Calu3 (cell line): Measurements from ENCODE around the gene FN3K. TPM values are rescaled to one million over a fixed set of nuclear protein-coding genes. Genes with fewer than 3 reads are reported as not detected.

ENCODE experiments used
- BruUV-seq: library from RNA; stranded (reverse); fragments of 400-500 nt; replicated peaks from 2 replicates; lab custom pipeline; 2021; lab: Mats Ljungman, UMichigan
- CTCF ChIA-PET: fragments of 300-600 bp; sonication (Branson Sonifier 250); formaldehyde crosslinking; loops from one replicate; lab custom pipeline; 2022; ENCODE audit warnings: antibody characterized with exemption; lab: Charles Lee
- DNase-seq: peaks from one replicate; pipeline ENCODE4 v3.0.0; 2022
- H3K27ac Mint-ChIP-seq: one replicate; pipeline ENCODE4 v1.8.0; 2022; ENCODE audit warnings: mixed read lengths; ENCODE audit not compliant: unreplicated experiment
- H3K27me3 Mint-ChIP-seq: one replicate; pipeline ENCODE4 v1.8.0; 2022; ENCODE audit warnings: mixed read lengths; ENCODE audit not compliant: unreplicated experiment
- H3K36me3 Mint-ChIP-seq: one replicate; pipeline ENCODE4 v1.8.0; 2022; ENCODE audit warnings: mild to moderate bottlenecking, moderate library complexity, mixed read lengths; ENCODE audit not compliant: insufficient read depth, unreplicated experiment
- H3K4me1 Mint-ChIP-seq: one replicate; pipeline ENCODE4 v1.8.0; 2022; ENCODE audit warnings: mild to moderate bottlenecking, low read depth, mixed read lengths; ENCODE audit not compliant: unreplicated experiment
- H3K4me3 Mint-ChIP-seq: one replicate; pipeline ENCODE4 v1.8.0; 2022; ENCODE audit warnings: mild to moderate bottlenecking, low read depth, moderate library complexity, mixed read lengths; ENCODE audit not compliant: unreplicated experiment
- H3K9me3 Mint-ChIP-seq: one replicate; pipeline ENCODE4 v1.8.0; 2022; ENCODE audit warnings: low read depth, mixed read lengths; ENCODE audit not compliant: unreplicated experiment
- CTCF ChIP-seq: fragments of 200-600 bp; IDR thresholded peaks from one replicate; pipeline ENCODE4 v1.8.0; 2022; ENCODE audit warnings: antibody characterized with exemption; ENCODE audit not compliant: unreplicated experiment
- intact Hi-C: fragments of 100-400 bp; cut with micrococcal nuclease; formaldehyde crosslinking; loops from one replicate; pipeline ENCODE4 v1.10.0; 2022; ENCODE audit not compliant: unreplicated experiment
- total RNA-seq: library from RNA; stranded (reverse); gene quantifications from 2 replicates; pipeline ENCODE4 v1.2.3, GENCODE V29; 2022

FN3K gene
- total RNA-seq, 1 experiment from 2014 or later: 15.5 TPM

DNA sequence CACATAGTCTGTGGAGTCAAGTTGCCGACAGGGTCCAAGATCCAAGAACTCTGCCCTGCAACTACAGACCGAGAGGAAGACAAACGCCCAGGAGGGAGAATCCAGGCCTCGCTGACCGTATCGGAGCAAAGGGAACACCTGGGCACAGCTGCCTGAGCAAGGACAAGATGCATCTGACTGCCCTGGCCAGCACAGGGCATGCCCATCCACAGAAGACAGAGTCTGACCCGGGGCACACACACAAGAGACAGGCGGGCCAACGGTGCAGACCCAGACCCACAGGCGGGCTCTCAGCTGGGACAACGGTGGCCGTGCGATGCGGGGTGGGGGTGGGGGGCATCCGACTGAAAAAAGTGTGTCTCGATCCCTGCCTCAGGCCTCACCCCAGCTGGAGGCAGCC, 43.1 kb upstream of the FN3K start:
- H3K27me3 Mint-ChIP-seq: no peaks in the 10 kb centered on the region
- CTCF ChIA-PET: no interaction called here
- H3K4me3 Mint-ChIP-seq: no peak overlapping the region
- H3K36me3 Mint-ChIP-seq: peaks cover 26% of the 10 kb centered on the region
- H3K9me3 Mint-ChIP-seq: peaks cover 4% of the 10 kb centered on the region
- no peak for TF ChIP-seq CTCF
- H3K4me1 Mint-ChIP-seq: peaks cover 27% of the 10 kb centered on the region
- no TSS peak for BruUV-seq
- DNase-seq: no peak
- intact Hi-C loops: no loop called here
- no peak overlapping the region for H3K27ac Mint-ChIP-seq

DNA sequence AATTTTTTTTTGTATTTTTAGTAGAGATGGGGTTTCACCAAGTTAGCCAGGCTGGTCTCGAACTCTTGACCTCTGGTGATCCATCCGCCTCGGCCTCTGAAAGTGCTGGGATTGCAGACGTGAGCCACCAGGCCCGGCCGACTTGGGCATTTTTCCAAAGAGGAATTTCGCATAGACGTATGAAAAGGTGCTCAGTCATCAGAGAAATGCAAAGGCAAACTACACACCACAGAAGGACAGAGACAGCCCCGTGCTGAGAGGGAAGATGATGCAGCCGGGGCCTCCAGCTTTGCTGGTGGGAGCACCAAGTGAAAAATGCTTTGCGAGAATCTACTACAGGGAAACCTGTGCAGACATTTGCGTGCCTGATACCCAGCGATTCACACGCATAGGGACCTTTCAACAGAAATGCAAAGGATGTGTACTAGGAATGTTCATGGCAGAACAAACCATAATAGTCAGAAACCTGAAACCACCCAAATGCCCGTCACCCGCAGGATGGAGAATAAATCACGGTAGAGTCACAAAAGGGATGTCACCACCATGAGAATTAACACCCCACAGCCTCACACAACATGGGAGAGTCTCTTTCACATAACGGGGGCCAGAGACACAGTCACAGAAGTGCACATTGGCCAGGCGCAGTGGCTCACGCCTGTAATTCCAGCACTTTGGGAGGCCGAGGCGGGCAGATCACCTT, 42.1 kb upstream of the FN3K start:
- no TSS peak for BruUV-seq
- CTCF ChIA-PET: no interaction called here
- intact Hi-C loops: no loop called here

GRCh38 chr17:82694647-82695046, 40.8 kb upstream of the FN3K start:
- Mint-ChIP-seq H3K4me3 (no peak overlapping the region), H3K27ac (no peak overlapping the region), H3K27me3 (no peaks in the 10 kb centered on the region), H3K4me1 (peaks cover 24% of the 10 kb centered on the region), H3K36me3 (peaks cover 40% of the 10 kb centered on the region), H3K9me3 (peaks cover 4% of the 10 kb centered on the region)
- CTCF ChIA-PET: no interaction called here
- no peak for TF ChIP-seq CTCF
- no peak for DNase-seq
- TSS peak; percentile 30 for BruUV-seq
- intact Hi-C loops: no loop called here

More for the DNA sequence above, 42.1 kb upstream of the FN3K start:
- no peak for DNase-seq
- Mint-ChIP-seq H3K36me3 (peaks cover 26% of the 10 kb centered on the region), H3K4me3 (no peak overlapping the region), H3K4me1 (peaks cover 19% of the 10 kb centered on the region), H3K27me3 (no peaks in the 10 kb centered on the region), H3K9me3 (peaks cover 4% of the 10 kb centered on the region), H3K27ac (no peak overlapping the region)
- TF ChIP-seq CTCF: no peak

GRCh38 chr17:82696259-82696658, 39.2 kb upstream of the FN3K start:
- no peak for DNase-seq
- peaks cover 4% of the 10 kb centered on the region for H3K9me3 Mint-ChIP-seq
- no TSS peak for BruUV-seq
- intact Hi-C loops: no loop called here
- no peak for TF ChIP-seq CTCF
- H3K4me1 Mint-ChIP-seq: peaks cover 11% of the 10 kb centered on the region
- H3K27ac Mint-ChIP-seq: no peak overlapping the region
- no peaks in the 10 kb centered on the region for H3K27me3 Mint-ChIP-seq
- no peak overlapping the region for H3K4me3 Mint-ChIP-seq
- CTCF ChIA-PET: no interaction called here
- H3K36me3 Mint-ChIP-seq: peaks cover 41% of the 10 kb centered on the region
